GM23248 (cell line): Measurements from ENCODE around the gene CFL1. TPM values are rescaled to one million over a fixed set of nuclear protein-coding genes. Genes with fewer than 3 reads are reported as not detected.

Experiments
- DNase-seq: peaks from one replicate; pipeline ENCODE4 v3.0.0-alpha.2; 2015
- H2AFZ ChIP-seq: fragments of 200-600 bp; sonication (generic); 2 replicates; pipeline ENCODE4 v1.6.1; 2016; ENCODE audit warnings: antibody characterized with exemption
- H3F3A ChIP-seq: fragments of 200-600 bp; sonication (generic); 2 replicates; pipeline ENCODE4 v1.6.1; 2016; ENCODE audit warnings: mild to moderate bottlenecking, antibody characterized with exemption, mixed run types; ENCODE audit not compliant: insufficient read depth
- H3K27ac ChIP-seq: fragments of 200-600 bp; sonication (generic); 2 replicates; pipeline ENCODE4 v1.5.1; 2016; ENCODE audit warnings: mild to moderate bottlenecking
- H3K27me3 ChIP-seq: fragments of 200-600 bp; sonication (generic); replicated peaks from 2 replicates; pipeline ENCODE4 v1.6.1; 2016; ENCODE audit warnings: mild to moderate bottlenecking; ENCODE audit not compliant: insufficient read depth
- H3K36me3 ChIP-seq: fragments of 200-600 bp; sonication (generic); 2 replicates; pipeline ENCODE4 v1.6.1; 2016; ENCODE audit warnings: low read depth, mild to moderate bottlenecking
- H3K4me1 ChIP-seq: fragments of 200-600 bp; sonication (generic); 2 replicates; pipeline ENCODE4 v1.6.1; 2016; ENCODE audit warnings: mild to moderate bottlenecking; ENCODE audit not compliant: insufficient read depth
- H3K4me2 ChIP-seq: fragments of 200-600 bp; sonication (generic); one replicate; pipeline ENCODE4 v1.6.1; 2016; ENCODE audit warnings: mild to moderate bottlenecking; ENCODE audit not compliant: unreplicated experiment
- H3K4me3 ChIP-seq: fragments of 200-600 bp; sonication (generic); 2 replicates; pipeline ENCODE4 v1.5.1; 2016; ENCODE audit warnings: mild to moderate bottlenecking
- H3K79me2 ChIP-seq: fragments of 200-600 bp; sonication (generic); 2 replicates; pipeline ENCODE4 v1.6.1; 2016; ENCODE audit warnings: mild to moderate bottlenecking; ENCODE audit not compliant: insufficient read depth
- H3K9ac ChIP-seq: fragments of 200-600 bp; sonication (generic); 2 replicates; pipeline ENCODE4 v1.6.1; 2016; ENCODE audit warnings: mild to moderate bottlenecking
- H3K9me2 ChIP-seq: fragments of 200-600 bp; sonication (generic); 2 replicates; pipeline ENCODE4 v1.6.1; 2016; ENCODE audit warnings: mixed run types, mild to moderate bottlenecking, moderate library complexity; ENCODE audit not compliant: insufficient read depth
- H3K9me3 ChIP-seq: fragments of 200-600 bp; sonication (generic); one replicate; pipeline ENCODE4 v1.6.1; 2017; ENCODE audit warnings: low read depth
- H4K20me1 ChIP-seq: fragments of 200-600 bp; sonication (generic); 2 replicates; pipeline ENCODE4 v1.6.0; 2016; ENCODE audit not compliant: insufficient read depth
- EZH2 ChIP-seq: fragments of 200-600 bp; sonication (generic); IDR thresholded peaks from 2 replicates; pipeline ENCODE4 v1.6.1; 2018; ENCODE audit warnings: antibody characterized with exemption, mild to moderate bottlenecking; ENCODE audit not compliant: insufficient read depth, poor library complexity, severe bottlenecking
- EZH2phosphoT487 ChIP-seq: fragments of 200-600 bp; sonication (generic); IDR thresholded peaks from 2 replicates; pipeline ENCODE4 v1.6.1; 2018; ENCODE audit warnings: antibody characterized with exemption, moderate library complexity, mild to moderate bottlenecking, low read depth; ENCODE audit not compliant: insufficient read depth
- WGBS, 2 experiments: methylation state at CpG; one replicate each; pipeline ENCODE4 v1.1.6; 2015 to 2017; ENCODE audit warnings: low lambda C conversion rate in 2 of 2, low coverage in 1 of 2; ENCODE audit errors: missing lambda C conversion rate in 2 of 2; 5-methylcytosine and 5-hydroxymethylcytosine counted together
- in situ Hi-C: fragments of 300-500 bp; cut with MboI; formaldehyde crosslinking; loops from 2 replicates; pipeline ENCODE4 v1.15.0; 2020
- polyA plus RNA-seq: library from polyadenylated mRNA; unstranded; fragments of >200 nt; fragmentation: Nextera tagmentation; extraction: Ambion mirVana; gene quantifications from 2 replicates; pipeline ENCODE4 v1.2.1, GENCODE V29; 2016
- total RNA-seq: library from RNA; depleted of rRNA; stranded (reverse); fragments of >200 nt; shearing (Covaris generic); gene quantifications from 2 replicates; pipeline ENCODE4 v1.2.3, GENCODE V29; 2014

Gene CFL1
- total and polyA plus RNA-seq, 2 experiments from 2014 or later = 1,312 to 2,650 TPM

DNA sequence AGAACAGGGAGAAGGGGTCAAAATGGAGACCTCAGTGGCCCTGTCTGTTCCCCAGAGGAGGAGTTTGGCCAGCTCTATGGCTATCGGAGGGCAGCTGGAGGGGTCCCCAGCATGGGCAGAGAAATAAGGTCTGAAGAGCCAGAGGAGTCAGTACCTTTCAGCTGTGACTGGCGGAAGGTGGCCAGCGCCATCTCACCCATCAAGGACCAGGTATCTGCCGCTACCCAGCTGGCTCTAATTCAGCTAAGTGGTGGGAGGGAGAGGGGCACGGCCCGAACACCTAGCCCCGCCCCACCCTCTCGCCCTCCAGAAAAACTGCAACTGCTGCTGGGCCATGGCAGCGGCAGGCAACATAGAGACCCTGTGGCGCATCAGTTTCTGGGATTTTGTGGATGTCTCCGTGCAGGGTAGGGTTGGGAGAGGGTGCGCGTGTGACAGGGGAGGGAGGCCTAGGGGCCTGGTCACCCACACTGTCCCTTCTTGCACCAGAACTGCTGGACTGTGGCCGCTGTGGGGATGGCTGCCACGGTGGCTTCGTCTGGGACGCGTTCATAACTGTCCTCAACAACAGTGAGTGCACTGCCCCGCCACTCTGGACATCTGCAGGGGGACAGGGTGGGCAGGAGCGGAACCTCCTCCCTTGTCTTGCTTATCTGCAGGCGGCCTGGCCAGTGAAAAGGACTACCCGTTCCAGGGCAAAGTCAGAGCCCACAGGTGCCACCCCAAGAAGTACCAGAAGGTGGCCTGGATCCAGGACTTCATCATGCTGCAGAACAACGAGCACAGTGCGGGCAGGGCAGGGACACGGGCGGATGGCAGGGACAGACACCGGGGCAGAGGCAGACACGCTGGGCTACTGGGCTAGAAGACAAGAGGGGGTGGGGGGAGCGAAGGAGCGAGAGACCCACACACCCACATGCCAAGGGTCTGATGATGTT lies 24.4 kb upstream of the CFL1 start:
- DNase-seq = no peak
- Histone ChIP-seq H3K4me3 (no peak overlapping the region), H3K4me1 (peaks cover 10% of the 10 kb centered on the region), H3K27me3 (no peaks in the 10 kb centered on the region), H3K36me3 (peaks cover 14% of the 10 kb centered on the region; the same call in 1 of the 2 replicates), H3K27ac (no peak overlapping the region), H3K9ac (no peak overlapping the region), H3K9me2 (no peaks in the 10 kb centered on the region), H3K9me3 (no peaks in the 10 kb centered on the region), H2AFZ (no peak overlapping the region), H4K20me1 (no peaks in the 10 kb centered on the region), H3F3A (peaks cover 17% of the 10 kb centered on the region), H3K4me2 (no peak overlapping the region), H3K79me2 (peaks cover 43% of the 10 kb centered on the region)
- TF ChIP-seq EZH2phosphoT487 = no peak
- no peak for TF ChIP-seq EZH2
- WGBS, 2 experiments = 92 to 94% methylated on average over 26 to 30 of the region's 30 CpGs
- in situ Hi-C loops = loop anchor here (10.0 kb wide), 1 partner anchor 102 kb away; no protein-coding TSS in a partner anchor

- Histone ChIP-seq H3K9ac (no peak overlapping the region), H3K27ac (no peak overlapping the region), H3K4me2 (no peak overlapping the region), H2AFZ (no peak overlapping the region), H4K20me1 (no peaks in the 10 kb centered on the region), H3K4me1 (no peaks in the 10 kb centered on the region), H3K79me2 (peaks cover 28% of the 10 kb centered on the region), H3K9me3 (no peaks in the 10 kb centered on the region), H3F3A (peaks cover 4% of the 10 kb centered on the region; the same call in 1 of the 2 replicates), H3K9me2 (no peaks in the 10 kb centered on the region), H3K4me3 (no peak overlapping the region), H3K36me3 (peaks cover 14% of the 10 kb centered on the region; the same call in 1 of the 2 replicates), H3K27me3 (no peaks in the 10 kb centered on the region)
- in situ Hi-C loops = loop anchor here (10.0 kb wide), 1 partner anchor 104 kb away; no protein-coding TSS in a partner anchor
- no peak for DNase-seq
- no peak for TF ChIP-seq EZH2phosphoT487
- no peak for TF ChIP-seq EZH2
- 56 to 64% methylated on average over 7 of the region's 7 CpGs for WGBS, 2 experiments
These were observed 23.0 kb upstream of the CFL1 start for GRCh38 chr11:65880844-65881421.

GRCh38 chr11:65880027-65880426 lies 22.0 kb upstream of the CFL1 start:
- Histone ChIP-seq H3K79me2 (peaks cover 19% of the 10 kb centered on the region), H3K27me3 (no peaks in the 10 kb centered on the region), H3K4me2 (no peak overlapping the region), H3K27ac (no peak overlapping the region), H3K9ac (no peak overlapping the region), H4K20me1 (no peaks in the 10 kb centered on the region), H3K9me2 (no peaks in the 10 kb centered on the region), H3K4me1 (no peaks in the 10 kb centered on the region), H3F3A (no peaks in the 10 kb centered on the region), H3K4me3 (no peak overlapping the region), H3K36me3 (peaks cover 11% of the 10 kb centered on the region; the same call in 1 of the 2 replicates), H3K9me3 (no peaks in the 10 kb centered on the region), H2AFZ (no peak overlapping the region)
- WGBS, 2 experiments = 75 to 79% methylated on average over 7 of the region's 7 CpGs
- in situ Hi-C loops = loop anchor here (10.0 kb wide), 1 partner anchor 105 kb away; no protein-coding TSS in a partner anchor
- DNase-seq = no peak
- TF ChIP-seq EZH2 (no peak), EZH2phosphoT487 (no peak)

- Histone ChIP-seq H3F3A (no peaks in the 10 kb centered on the region), H3K4me1 (no peaks in the 10 kb centered on the region)
These were observed 21.6 kb upstream of the CFL1 start, which contains the start of gene CTSW for GRCh38 chr11:65879617-65880016. CTSW (plus strand) TSS chr11:65879837; CDS start chr11:65879855, 18 bp downstream.

More at GRCh38 chr11:65879617-65880016, 21.6 kb upstream of the CFL1 start, which contains the start of gene CTSW:
- Histone ChIP-seq H2AFZ (no peak within 1 kb of the TSS), H3K9me3 (no peaks in the 10 kb centered on the region), H3K27ac (no peak within 1 kb of the TSS), H3K79me2 (peaks cover 17% of the 10 kb centered on the region), H3K36me3 (peaks cover 11% of the 10 kb centered on the region; the same call in 1 of the 2 replicates), H3K9me2 (no peaks in the 10 kb centered on the region), H3K4me3 (no peak within 1 kb of the TSS), H3K27me3 (no peaks in the 10 kb centered on the region), H3K4me2 (no peak within 1 kb of the TSS), H4K20me1 (no peaks in the 10 kb centered on the region), H3K9ac (no peak within 1 kb of the TSS)
- in situ Hi-C loops = loop anchor here (10.0 kb wide), 1 partner anchor 105 kb away; no protein-coding TSS in a partner anchor
- 64 to 68% methylated on average over 7 of the region's 7 CpGs for WGBS, 2 experiments
- no peak for DNase-seq
- TF ChIP-seq EZH2phosphoT487 (no peak), EZH2 (no peak)
